ENCODE measurements around the gene IFNAR1.
"Not testable (repeated sequence)": the region's sequence is repeated elsewhere in the genome, so short reads cannot be mapped to it uniquely, and the experiment has no call there.

Gene IFNAR1

DNA sequence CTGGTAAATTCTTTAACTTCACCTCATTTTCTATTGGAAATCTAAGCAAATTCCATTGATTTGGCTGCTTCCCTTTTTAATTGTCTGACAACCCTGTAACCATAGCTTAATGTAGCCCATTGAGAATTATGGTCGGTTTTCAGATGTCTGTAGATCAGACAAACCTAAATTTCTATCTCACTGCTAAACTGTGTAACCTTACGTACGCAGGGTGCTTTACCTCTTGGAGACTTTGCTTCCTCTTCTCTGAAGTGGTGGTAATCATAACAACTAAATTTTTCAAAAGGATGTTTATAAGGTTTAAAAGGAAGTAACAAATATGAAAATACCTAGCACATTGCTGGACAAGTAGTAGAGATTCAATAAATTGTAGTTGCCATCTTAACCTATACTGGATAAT, 25.9 kb downstream of the IFNAR1 start:
- DNase-seq = no peak

DNA sequence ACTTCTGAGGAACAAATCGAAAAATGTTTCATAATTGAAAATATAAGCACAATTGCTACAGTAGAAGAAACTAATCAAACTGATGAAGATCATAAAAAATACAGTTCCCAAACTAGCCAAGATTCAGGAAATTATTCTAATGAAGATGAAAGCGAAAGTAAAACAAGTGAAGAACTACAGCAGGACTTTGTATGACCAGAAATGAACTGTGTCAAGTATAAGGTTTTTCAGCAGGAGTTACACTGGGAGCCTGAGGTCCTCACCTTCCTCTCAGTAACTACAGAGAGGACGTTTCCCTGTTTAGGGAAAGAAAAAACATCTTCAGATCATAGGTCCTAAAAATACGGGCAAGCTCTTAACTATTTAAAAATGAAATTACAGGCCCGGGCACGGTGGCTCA, 30.6 kb downstream of the IFNAR1 start:
- no peak for DNase-seq

- DNase-seq = no peak
Measured at GRCh38 chr21:33355996-33356395, 31.2 kb downstream of the IFNAR1 start.

- DNase-seq = no peak
Measured at GRCh38 chr21:33357177-33357576, 32.4 kb downstream of the IFNAR1 start.

DNA sequence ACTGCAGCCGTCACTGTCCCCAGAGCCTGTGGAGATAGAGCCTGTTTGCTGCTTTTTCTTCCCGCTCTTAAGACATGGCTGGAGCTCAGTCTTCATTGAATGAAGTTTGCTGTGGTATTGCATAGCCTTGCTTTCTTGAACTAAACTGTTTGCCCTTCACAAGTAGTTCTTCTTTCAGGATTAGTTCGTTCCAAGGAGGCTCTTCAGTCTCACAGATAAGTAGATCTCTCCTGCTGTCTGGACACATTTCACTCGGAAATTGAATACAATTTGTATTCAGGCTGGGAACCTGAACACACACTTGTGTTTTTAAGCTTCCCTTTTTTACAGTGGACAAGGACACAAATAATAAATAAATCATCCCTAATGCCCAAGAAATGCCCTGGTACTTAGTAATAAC, 34.7 kb downstream of the IFNAR1 start:
- no peak for DNase-seq

GRCh38 chr21:33360281-33360680, 35.5 kb downstream of the IFNAR1 start:
- peak; percentile 51 for DNase-seq

DNA sequence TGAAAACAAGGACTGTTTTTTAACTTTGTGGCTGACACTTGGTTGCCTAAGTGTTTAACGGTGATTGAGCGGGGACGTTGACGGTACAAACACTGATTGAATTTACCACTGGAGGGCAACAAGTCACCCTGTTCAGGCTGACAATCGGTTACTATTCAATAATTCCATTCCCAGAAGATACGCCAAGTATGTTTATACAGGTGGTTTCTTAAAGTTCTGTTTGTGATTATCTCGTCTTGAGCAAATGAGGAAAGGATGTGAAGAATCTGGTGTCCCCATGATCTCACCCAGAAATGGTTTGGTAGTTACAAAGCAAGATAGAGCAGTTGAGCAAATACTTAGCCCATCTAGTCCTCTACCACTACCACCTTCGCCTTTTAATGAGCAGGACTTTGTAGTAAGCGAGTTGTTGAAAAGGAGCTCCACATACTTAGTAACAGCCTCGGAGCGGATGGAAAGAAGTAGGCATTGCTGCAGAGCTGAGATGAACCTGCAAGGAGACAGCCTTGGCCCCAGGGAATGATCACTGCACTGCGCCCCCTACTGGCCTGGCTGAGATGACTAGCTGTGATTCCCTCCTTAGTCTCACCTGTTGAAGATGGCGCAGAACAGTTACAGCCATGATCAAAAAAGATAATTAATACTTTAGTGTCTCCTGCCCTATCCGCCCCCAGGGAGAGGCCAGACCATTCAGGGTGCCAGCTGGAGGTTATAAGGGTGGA, 36.3 kb downstream of the IFNAR1 start:
- DNase-seq = peak; percentile 77

- DNase-seq = no peak
Measured at GRCh38 chr21:33362044-33362555, 37.3 kb downstream of the IFNAR1 start.

DNA sequence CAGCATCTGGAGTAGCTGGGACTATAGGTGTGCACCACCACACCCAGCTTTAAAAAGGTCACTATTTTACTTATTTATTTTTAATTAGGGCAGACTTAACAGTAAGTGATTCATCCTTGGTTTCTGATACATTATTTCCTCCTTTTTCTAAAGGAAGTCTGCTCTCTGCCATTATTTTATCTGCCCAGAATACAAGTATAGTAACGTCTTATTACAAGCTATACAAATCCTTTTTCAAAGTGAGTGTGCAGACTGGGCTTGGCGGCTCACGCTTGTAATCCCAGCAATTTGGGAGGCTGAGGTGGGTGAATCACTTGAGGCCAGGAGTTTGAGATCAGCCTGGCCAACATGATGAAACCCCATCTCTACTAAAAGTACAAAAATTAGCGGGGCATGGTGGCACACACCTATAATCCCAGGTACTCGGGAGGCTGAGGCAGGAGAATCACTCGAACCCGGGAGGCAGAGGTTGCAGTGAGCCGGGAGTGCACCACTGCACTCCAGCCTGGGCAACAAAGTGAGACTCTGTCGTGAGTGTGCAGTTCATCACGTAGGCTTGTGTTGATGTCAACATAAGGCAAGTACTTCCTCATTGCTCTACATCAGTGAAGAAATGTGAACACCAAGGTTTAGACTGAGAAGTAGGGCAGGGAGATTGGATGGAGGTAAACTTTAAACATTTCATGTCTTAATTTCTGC, 39.3 kb downstream of the IFNAR1 start:
- DNase-seq = not testable (repeated sequence)

GRCh38 chr21:33364830-33365229, 40.1 kb downstream of the IFNAR1 start:
- no peak for DNase-seq

DNA sequence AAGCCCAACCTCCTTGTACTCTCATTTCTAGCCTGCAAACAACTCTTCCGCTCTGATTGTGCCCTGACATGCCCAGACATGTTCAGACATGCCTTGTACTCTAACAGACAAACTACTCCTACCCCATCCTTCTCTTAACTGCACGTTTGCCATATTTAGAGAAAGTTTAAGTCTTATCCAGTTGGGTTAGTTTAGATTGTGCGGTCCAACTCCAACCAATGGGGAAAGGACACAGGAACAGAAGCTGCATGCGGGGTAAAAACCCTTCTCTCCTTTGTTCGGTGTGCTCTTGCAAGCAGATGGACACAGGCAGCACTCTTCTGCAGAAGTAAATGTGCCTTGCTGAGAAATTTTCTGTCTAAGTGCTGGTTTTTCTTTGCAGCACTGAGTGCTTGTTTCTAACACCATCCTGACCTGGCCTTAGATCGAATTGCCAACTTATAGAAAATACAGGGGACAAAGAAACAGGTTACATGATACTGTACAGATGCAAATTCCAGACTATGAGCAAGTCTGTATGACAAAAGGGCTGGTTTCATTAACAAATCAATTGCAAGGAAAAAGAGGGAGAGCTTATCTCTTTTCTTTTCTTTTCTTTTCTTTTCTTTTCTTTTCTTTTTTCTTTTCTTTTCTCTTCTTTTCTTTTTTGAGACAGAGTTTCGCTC, 42.7 kb downstream of the IFNAR1 start:
- no peak for DNase-seq

- no peak for DNase-seq
Measured at GRCh38 chr21:33368124-33368523, 43.4 kb downstream of the IFNAR1 start.

GRCh38 chr21:33368576-33368975, 43.8 kb downstream of the IFNAR1 start:
- DNase-seq = no peak

DNA sequence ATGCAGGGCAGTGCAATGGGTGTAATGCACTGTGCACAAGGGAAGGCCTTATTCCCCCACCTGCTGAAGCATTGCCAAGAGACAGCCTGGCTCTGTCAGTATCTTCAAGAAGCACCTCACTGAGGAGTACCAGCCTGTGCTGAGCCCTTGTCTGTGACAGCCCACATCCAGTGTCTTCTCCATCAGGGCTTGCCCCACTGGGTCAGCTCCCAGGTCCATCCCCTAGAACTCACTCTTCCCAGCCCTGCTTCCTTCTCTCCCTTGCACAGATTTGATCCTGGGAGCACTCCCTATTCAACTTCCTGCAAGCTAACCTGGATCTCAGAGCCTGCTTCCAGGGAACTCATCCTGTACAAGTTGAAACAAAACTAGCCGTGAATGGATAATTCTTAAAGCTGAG, 44.8 kb downstream of the IFNAR1 start:
- no peak for DNase-seq

DNA sequence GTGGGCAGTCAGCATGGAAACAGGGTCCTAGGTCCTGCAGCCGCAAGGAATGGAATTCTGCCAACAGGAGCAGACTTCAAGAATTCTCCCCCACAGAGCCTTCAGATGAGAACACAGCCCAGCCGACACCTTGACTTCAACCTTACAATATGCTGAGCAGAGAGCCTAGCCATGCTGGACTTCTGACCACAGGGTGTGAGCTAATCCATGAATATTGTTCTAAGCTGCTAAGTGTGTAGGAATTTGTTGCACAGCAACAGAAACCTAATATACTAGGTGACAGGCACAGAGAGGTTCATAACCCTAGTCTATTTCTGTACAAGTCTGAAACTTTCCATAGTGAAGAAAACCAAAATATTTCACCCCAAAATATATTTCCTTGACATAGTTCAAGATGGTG, 45.5 kb downstream of the IFNAR1 start:
- no peak for DNase-seq

- no peak for DNase-seq
Measured at GRCh38 chr21:33371366-33371765, 46.6 kb downstream of the IFNAR1 start.

- no peak for DNase-seq
Measured at GRCh38 chr21:33372582-33372981, 47.8 kb downstream of the IFNAR1 start.

- DNase-seq = no peak
Measured at GRCh38 chr21:33373451-33373850, 48.7 kb downstream of the IFNAR1 start.

GRCh38 chr21:33374080-33374449, 49.3 kb downstream of the IFNAR1 start:
- no peak for DNase-seq

GRCh38 chr21:33374450-33375096, 49.8 kb downstream of the IFNAR1 start:
- DNase-seq = peak; percentile 45

DNA sequence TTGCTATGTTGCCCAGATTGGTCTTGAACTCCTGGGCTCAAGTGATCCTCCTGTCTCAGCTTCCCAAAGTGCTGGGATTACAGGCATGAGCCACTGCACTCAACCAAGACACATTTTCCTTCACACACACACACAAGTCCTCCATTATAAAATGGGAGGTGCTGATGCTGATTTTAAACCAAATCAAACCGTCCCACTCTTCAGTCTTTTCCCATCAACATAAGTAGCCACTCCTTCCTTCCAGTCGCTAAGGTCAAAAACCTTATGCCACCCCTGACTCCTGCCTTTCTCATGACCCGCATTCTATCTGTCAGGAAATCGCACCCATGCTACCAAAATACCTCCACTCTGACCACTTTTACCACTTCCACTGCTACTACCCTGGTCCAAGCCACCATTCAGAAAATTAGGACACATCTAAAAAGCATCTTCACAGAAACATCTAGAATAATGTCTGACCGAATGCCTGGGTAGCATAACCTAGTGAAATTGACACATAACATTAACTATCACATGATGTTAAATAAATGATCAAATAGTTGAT, 50.4 kb downstream of the IFNAR1 start:
- DNase-seq = no peak

- no peak for DNase-seq
Measured at GRCh38 chr21:33377221-33377920, 52.6 kb downstream of the IFNAR1 start.
